Forelimb muscle (tissue), 1 donor: ENCODE data around the gene ABCG4. TPM values are rescaled to one million over a fixed set of nuclear protein-coding genes. Genes with fewer than 3 reads are reported as not detected.
"Not testable (repeated sequence)": the region's sequence is repeated elsewhere in the genome, so short reads cannot be mapped to it uniquely, and the experiment has no call there.

Experiments
- DNase-seq: peaks from one replicate; pipeline ENCODE4 v3.0.0-alpha.2; 2013; ENCODE audit warnings: low read depth
- polyA plus RNA-seq: library from polyadenylated mRNA; unstranded; fragments of 120-200 nt; gene quantifications from one replicate; pipeline ENCODE4 v1.2.1, GENCODE V29; 2013; ENCODE audit not compliant: insufficient read length

Gene ABCG4
- polyA plus RNA-seq, 1 donor: 0.14 TPM

GRCh38 chr11:119115484-119116234, 33.2 kb upstream of the ABCG4 start:
- no peak for DNase-seq

GRCh38 chr11:119116235-119116594, 32.6 kb upstream of the ABCG4 start:
- DNase-seq: no peak

- no peak for DNase-seq
Measured at GRCh38 chr11:119116601-119117000, 32.3 kb upstream of the ABCG4 start.

- DNase-seq: no peak
Measured at GRCh38 chr11:119117004-119117706, 31.7 kb upstream of the ABCG4 start.

GRCh38 chr11:119118227-119118626, 30.6 kb upstream of the ABCG4 start:
- DNase-seq: no peak

GRCh38 chr11:119118946-119119345, 29.9 kb upstream of the ABCG4 start:
- DNase-seq: no peak

- no peak for DNase-seq
Measured at GRCh38 chr11:119120639-119121007, 28.2 kb upstream of the ABCG4 start.

- peak; percentile 97 for DNase-seq
Measured at GRCh38 chr11:119121008-119121810, 27.6 kb upstream of the ABCG4 start, which contains the start of gene HINFP. Gene HINFP (plus strand): TSS chr11:119121580. CDS start chr11:119126945, 5,365 bp downstream.

GRCh38 chr11:119121811-119122124, 27.1 kb upstream of the ABCG4 start:
- no peak for DNase-seq

- no peak for DNase-seq
Measured at GRCh38 chr11:119125821-119126220, 23.0 kb upstream of the ABCG4 start.

GRCh38 chr11:119126675-119127268, 22.1 kb upstream of the ABCG4 start:
- DNase-seq: no peak

GRCh38 chr11:119130662-119131061, 18.2 kb upstream of the ABCG4 start:
- DNase-seq: no peak

GRCh38 chr11:119134389-119134978, 14.4 kb upstream of the ABCG4 start:
- DNase-seq: no peak

- not testable (repeated sequence) for DNase-seq
Measured at GRCh38 chr11:119139276-119139675, 9.6 kb upstream of the ABCG4 start.

GRCh38 chr11:119144825-119145486, 3.9 kb upstream of the ABCG4 start:
- no peak for DNase-seq

GRCh38 chr11:119145551-119145950, 3.3 kb upstream of the ABCG4 start:
- no peak for DNase-seq

GRCh38 chr11:119147604-119148333, 1.1 kb upstream of the ABCG4 start:
- no peak for DNase-seq

- DNase-seq: no peak
Measured at GRCh38 chr11:119148720-119149017, 183 bp upstream of the ABCG4 start.

GRCh38 chr11:119149786-119150275, 979 bp downstream of the ABCG4 start:
- DNase-seq: no peak

GRCh38 chr11:119152043-119152442, 3.2 kb downstream of the ABCG4 start:
- no peak for DNase-seq

- no peak for DNase-seq
Measured at GRCh38 chr11:119152604-119153003, 3.8 kb downstream of the ABCG4 start.
